CD4-positive, alpha-beta T cell treated with Interleukin-15 for 1 hour (primary cell): ENCODE measurements around the gene SLFN12L.
"Not testable (repeated sequence)": the region's sequence is repeated elsewhere in the genome, so short reads cannot be mapped to it uniquely, and the experiment has no call there.

Source experiments
- DNase-seq: peaks from one replicate; pipeline ENCODE4 v3.0.0-alpha.2; 2020

The SLFN12L gene

GRCh38 chr17:35493040-35493439, 44.4 kb downstream of the SLFN12L start:
- DNase-seq = no peak

GRCh38 chr17:35491417-35491816, 46.1 kb downstream of the SLFN12L start:
- no peak for DNase-seq

DNA sequence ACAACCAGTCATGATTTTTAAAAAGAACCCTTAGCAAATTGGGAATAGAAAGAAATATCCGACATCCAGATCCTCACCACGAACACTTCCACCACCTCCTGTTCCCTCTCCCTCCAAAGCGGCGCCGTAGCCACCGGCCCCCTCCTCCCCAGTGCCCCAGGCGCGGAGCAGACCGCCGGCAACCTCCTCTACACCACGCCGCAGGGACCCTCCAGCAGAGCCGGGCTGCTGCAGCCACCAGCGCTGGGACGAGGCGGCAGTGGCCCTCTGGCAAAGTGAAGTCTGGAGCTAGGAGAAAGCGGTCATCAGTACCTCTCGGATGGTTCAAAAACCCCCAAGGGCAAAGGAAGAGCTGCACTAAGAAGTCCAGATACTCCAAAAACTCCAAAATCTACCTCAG, 47.5 kb downstream of the SLFN12L start:
- no peak for DNase-seq

DNA sequence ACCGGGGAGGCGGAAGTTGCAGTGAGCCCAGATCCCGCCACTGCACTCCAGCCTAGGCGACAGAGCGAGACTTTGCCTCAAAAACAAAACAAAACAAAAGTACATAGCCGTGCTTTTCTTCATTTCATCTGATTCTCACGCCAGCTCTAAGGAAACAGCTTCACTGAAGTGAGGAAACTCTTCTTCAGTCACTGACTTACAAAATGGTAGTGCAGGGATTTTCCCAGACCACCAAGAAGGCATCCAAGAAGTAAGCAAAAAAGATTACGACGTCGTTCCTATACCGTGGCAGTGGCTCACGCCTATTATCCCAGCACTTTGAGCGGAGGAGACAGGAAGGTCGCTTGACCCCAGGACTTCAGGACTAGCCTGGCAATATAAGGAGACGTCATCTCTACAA, 48.5 kb downstream of the SLFN12L start:
- no peak for DNase-seq

DNA sequence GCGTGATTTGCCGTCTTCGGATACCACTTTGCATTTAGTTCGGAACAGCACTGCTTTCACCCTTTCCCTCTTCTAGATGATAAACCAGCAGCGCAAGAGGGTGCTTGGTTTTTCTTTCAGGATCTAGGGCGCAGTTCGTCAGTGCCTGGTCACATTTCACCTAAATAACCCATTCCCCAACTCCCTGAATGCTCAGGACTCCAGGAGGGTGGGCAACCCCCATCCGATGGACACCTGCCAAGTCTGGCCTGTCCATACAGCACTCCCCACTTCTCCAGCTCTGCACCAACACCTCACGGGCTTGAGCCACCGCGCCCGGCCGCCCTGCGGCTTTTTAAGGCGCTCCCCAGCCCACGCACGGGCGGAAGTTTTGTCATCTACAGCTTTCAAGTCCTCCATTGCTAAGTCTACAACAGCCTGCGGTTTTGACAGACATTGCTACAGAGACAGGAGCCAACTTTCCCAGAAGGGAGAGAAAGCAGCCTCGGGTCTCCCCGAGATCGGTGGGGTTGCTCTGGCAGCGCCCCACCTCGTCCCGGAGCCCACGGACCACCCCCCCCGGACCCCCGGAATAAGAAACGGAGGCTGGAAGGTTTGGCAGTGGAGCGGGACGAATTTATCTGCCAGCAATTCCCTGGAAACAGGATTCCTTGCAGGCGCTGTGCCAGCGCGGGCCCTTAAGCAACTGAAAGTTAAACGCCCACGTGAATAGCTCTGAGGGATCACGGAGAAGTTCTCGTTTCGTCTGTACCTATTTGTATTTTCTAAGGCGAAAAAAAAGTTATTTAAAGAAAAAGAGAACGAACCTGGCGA, 50.4 kb downstream of the SLFN12L start:
- DNase-seq = peak; percentile 78

- DNase-seq = no peak
Observed at GRCh38 chr17:35479271-35479670, 58.2 kb downstream of the SLFN12L start.

DNA sequence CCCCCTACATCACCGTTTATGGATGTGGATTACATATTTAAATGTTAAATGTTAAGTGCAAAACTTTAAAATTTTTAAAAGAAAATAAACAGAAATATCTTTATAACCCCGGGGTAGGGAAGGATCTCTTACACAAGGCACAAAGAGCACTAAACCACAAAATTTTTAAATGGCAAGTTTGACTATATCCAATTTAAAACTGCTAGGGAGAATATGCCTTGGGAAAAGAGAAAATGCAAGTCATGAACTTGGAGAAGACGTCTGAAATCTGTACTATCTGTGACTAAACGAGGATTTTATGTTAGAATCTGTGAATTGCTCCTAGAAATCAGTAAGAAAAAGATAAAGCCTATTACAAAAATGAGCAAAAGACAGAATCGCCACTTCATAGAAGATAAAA, 60.2 kb downstream of the SLFN12L start:
- DNase-seq = no peak

GRCh38 chr17:35476283-35476820, 61.1 kb downstream of the SLFN12L start:
- DNase-seq = no peak

- no peak for DNase-seq
Observed at GRCh38 chr17:35468475-35468874, 69.0 kb downstream of the SLFN12L start.

DNA sequence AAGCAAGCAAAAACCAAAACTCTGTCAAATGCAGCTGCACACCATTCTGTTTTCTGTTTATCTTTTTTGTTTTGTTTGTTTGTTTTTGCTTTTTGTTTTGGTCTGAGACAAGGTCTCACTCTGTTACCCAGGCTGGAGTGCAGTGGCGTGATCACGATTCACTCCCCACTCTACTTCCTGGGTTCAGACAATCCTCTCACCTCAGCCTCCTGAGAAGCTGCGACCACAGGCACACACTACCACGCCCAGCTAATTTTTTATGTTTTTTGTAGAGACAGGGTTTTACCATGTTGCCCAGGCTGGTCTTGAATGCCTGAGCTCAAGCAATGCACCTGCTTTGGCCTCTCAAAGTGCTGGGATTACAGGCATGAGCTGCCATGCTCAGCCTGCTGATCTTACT, 69.7 kb downstream of the SLFN12L start:
- DNase-seq = peak; percentile 44

DNA sequence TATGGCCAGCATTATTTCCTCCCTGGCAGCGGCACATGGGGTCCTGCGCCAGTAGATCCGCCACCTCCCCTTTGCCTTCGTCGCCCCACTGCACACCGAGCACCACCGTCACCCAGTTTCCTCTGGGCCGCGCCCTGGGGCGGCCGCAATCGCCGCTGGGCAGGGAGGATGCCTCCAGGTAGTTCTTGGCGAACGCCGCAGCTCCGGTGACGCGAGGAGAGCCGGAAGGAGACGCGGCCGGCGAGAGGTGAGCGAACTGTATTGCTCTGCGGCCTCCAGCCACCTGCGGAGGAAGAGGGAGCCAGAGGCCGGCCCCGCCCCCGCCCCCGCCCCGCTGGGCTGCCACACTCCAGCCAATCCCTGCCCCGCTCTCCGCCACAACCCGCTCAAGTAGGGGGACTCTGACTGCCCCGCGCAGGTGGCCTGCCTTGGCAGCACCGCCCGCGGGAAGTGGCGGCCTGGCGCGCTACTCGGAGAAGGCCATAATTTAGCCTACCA, 77.1 kb downstream of the SLFN12L start:
- peak; percentile 86 for DNase-seq

DNA sequence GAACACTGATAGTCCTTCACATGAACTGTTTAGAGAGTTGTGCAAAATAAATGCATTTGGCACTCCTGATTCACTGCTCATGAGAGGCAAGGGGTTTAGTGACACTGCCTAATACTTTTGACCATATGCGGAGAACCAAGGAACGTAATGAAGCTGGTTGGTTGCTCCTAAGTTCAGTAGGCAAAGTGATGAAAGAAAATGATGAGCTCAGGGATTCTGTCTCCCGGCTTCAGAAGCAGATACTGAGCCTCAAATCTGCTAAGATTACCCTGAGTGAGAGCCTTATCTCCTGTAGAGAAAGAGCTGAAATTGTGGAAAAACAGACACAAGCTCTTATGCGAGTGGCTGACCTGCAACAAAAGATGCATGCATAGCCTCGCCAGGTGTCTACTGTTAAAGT, 83.4 kb downstream of the SLFN12L start:
- DNase-seq = not testable (repeated sequence)

DNA sequence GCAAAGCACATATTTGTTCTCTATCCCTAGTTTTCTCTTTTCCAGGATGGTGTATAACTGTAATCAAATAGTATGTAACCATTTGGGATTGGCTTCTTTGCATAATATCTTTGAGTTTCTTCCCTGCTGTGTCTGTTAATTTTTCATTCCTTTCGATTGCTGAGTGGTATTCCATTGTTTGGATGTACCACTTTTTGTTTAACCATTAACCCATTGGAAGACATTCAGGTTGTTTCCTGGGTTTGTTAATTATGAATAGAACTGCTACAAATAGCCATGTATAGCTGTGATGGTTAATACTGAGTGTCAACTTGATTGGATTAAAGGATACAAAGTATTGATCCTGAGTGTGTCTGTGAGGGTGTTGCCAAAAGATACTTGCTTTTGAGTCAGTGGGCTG, 84.3 kb downstream of the SLFN12L start:
- DNase-seq = no peak

DNA sequence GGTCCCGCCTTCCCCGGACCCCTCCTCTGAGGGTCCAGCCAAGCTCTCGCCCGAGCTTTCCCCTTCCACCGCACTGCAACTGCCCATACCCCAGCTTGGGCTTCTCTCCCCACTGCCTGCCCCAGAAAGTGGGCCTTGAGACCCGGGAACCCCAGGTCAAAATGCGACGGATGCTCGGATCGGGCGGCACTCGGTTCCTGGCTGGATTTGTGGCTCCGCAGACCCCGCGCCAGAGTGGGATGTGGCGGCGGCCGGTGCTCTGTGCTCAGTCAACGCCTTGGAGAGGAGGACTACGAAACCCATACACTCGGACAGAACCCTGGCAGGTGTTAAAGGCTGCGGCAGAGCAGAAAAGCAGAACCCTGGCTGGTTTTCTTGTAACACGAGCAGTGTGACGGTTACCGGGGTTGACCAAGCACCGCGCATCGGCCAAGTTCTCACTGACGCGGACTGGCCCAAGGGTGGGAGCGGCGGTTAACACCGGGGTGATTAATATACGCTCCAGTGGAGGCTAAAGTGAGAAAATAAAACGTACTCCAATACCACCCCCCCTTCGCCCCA, 88.0 kb downstream of the SLFN12L start:
- peak; percentile 58 for DNase-seq

DNA sequence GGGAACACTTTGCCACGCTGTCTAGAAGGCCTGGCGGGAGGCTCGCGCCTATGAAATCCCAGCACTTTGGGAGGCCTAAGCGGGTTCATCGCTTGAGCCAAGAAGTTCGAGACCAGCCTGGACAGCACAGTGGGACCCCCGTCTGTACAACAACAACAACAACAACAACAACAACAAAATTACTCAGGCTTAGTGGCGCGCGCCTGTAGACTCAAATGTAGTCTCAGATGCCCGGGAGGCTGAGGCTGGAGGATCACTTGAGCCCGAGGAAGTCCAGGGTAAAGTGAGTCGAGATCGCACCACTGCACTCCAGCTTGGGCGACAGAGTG, 88.6 kb downstream of the SLFN12L start:
- DNase-seq = no peak

GRCh38 chr17:35448214-35448898, 89.1 kb downstream of the SLFN12L start, which contains the start of gene SLFN13:
Gene SLFN13 (minus strand): TSS chr17:35448766. CDS start chr17:35445680, 3,086 bp downstream.
- DNase-seq = peak; percentile 86

DNA sequence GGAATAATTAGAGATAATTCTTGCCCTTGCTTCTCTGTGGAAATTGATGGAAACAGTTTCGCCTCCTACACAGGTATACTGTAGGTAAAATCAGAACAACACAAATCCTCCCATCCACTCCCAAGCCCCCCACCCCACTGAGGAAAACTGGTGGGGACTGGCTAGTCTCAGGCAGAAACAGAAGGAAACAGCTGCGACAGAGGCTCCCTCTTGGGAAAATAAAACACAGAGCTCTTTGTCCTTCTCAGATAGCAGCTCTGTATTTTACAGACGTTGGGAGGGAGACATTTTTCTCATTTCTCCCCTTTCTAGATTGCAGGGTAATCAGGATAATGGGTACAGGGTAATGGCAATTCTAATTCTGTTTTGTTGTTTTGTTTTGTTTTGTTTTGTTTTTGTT, 90.0 kb downstream of the SLFN12L start:
- DNase-seq = no peak

DNA sequence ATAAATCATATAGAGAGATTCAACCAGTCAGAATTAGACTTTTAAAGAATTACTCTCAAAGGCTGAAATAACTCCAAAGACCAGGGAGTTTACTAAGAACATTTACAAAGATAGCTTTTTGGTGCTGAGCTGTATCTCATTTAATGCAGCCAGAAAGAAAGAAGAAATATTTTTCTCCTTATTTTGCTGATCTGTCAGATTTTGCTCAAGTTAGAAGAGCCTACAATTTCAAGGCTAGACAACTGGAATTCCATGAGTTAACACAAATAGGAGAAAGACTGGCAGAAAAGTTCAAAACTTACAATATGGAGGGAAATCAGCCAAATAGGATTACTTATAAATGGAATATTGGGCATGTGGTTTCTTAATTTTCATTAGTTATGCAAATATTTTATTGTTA, 99.0 kb downstream of the SLFN12L start:
- no peak for DNase-seq

GRCh38 chr17:35433075-35433894, 104.2 kb downstream of the SLFN12L start:
- peak; percentile 68 for DNase-seq

GRCh38 chr17:35432176-35433074, 105.1 kb downstream of the SLFN12L start, which contains the start of gene SLFN12:
Gene SLFN12 (minus strand): TSS chr17:35432500. CDS start chr17:35423028, 9,472 bp downstream.
- DNase-seq = peak; percentile 72

DNA sequence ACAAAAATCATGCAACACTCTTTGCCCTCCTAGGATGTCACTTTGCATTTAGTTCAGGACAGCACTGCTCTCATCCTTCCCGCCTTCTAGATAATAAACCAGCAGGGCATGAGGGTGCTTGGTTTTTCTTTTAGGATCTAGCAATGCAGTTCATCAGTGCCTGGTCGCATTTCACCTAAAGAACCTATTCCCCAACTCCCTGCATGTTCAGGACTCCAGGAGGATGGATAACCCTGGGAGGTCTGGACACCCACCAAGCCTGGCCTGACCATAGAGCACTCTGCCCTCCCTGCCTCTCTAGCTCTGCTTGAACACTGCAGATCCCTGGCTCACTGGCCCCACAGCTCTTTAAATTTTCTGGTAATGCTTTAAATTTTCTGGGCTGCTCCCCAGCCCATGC, 107.8 kb downstream of the SLFN12L start:
- no peak for DNase-seq

DNA sequence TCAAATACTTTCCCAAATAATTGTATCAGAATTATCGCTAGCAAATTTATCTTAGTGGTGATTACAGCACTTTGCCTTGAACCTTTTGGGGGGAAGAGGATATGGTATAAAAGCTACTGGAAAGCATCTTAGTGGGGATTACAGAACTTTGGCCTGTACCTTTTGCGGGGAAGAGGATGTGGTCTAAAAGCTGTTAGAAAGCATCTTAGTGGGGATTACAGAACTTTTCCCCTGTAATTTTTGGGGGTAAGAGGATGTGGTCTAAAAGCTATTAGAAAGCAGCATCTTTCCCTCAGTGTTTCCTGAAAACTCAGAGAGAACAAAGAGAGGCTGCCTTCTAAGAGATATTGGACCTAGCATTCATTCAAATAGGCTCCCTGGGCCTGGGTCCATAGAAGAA, 109.2 kb downstream of the SLFN12L start:
- no peak for DNase-seq
